Panc1 (cell line): ENCODE data around the gene CDC37L1. TPM values are rescaled to one million over a fixed set of nuclear protein-coding genes. Genes with fewer than 3 reads are reported as not detected.

Experiments used
- ATAC-seq: fragments of 200-7000 bp; cut with Tn5 transposase; 2 replicates; pipeline ENCODE4 v1.9.1; 2020; ENCODE audit warnings: mild to moderate bottlenecking, moderate library complexity
- BruUV-seq: library from RNA; stranded (reverse); fragments of 400-500 nt; replicated peaks from 2 replicates; lab custom pipeline; 2021; lab: Mats Ljungman, UMichigan
- CTCF ChIA-PET: fragments of 300-600 bp; sonication (Branson Sonifier 250); formaldehyde crosslinking; loops from one replicate; lab custom pipeline; 2022; ENCODE audit warnings: antibody characterized with exemption; lab: Charles Lee
- POLR2A ChIA-PET: fragments of 300-600 bp; sonication (Branson Sonifier 250); formaldehyde crosslinking; loops from one replicate; lab custom pipeline; 2022; ENCODE audit warnings: antibody characterized with exemption; lab: Charles Lee
- DNase-seq: peaks from one replicate; pipeline ENCODE4 v3.0.0-alpha.2; 2010; ENCODE audit warnings: low read depth, low spot score
- H3K27ac ChIP-seq: 2 replicates; pipeline ENCODE4 v1.5.1; 2011; ENCODE audit warnings: mild to moderate bottlenecking, low read length, inconsistent platforms
- H3K27me3 ChIP-seq: fragments of 200-500 bp; sonication (Bioruptor generic); 2 replicates; pipeline ENCODE4 v1.6.0; 2014; ENCODE audit warnings: low read length, inconsistent platforms; ENCODE audit not compliant: control insufficient read depth, insufficient read depth
- H3K36me3 ChIP-seq: fragments of 200-500 bp; sonication (Bioruptor generic); 2 replicates; pipeline ENCODE4 v1.5.1; 2014; ENCODE audit warnings: inconsistent platforms, mild to moderate bottlenecking, low read length, moderate library complexity; ENCODE audit not compliant: control insufficient read depth, insufficient read depth
- H3K4me1 ChIP-seq: 2 replicates; pipeline ENCODE4 v1.5.1; 2011; ENCODE audit warnings: inconsistent platforms, mild to moderate bottlenecking, low read length, moderate library complexity; ENCODE audit not compliant: control insufficient read depth, insufficient read depth
- H3K4me3 ChIP-seq, 2 experiments: 2 replicates each; pipeline ENCODE4 v1.5.1; 2011 to 2012; ENCODE audit warnings: low read depth in 2 of 2, low read length in 2 of 2, mild to moderate bottlenecking in 2 of 2, inconsistent platforms in 1 of 2, moderate library complexity in 1 of 2
- H3K9me3 ChIP-seq: fragments of 200-500 bp; sonication (Bioruptor generic); 2 replicates; pipeline ENCODE4 v1.5.1; 2014; ENCODE audit warnings: low read depth, mild to moderate bottlenecking, inconsistent platforms, low read length, moderate library complexity; ENCODE audit not compliant: control insufficient read depth, insufficient read depth
- CTCF ChIP-seq: fragments of 450-650 bp; IDR thresholded peaks from 2 replicates; pipeline ENCODE4 v1.5.1; 2017; ENCODE audit warnings: mild to moderate bottlenecking
- POLR2AphosphoS5 ChIP-seq: IDR thresholded peaks from 2 replicates; pipeline ENCODE4 v1.6.1; 2012; ENCODE audit warnings: mild to moderate bottlenecking, low read depth, low read length, moderate library complexity
- REST ChIP-seq, 2 experiments: IDR thresholded peaks; 2 replicates each; pipeline ENCODE4 v1.6.1; 2011 to 2012; ENCODE audit warnings: low read depth in 2 of 2, control low read depth in 1 of 2, low read length in 1 of 2, mild to moderate bottlenecking in 1 of 2, moderate library complexity in 1 of 2; ENCODE audit not compliant: insufficient read depth in 1 of 2
- SIN3A ChIP-seq: IDR thresholded peaks from 2 replicates; pipeline ENCODE4 v1.6.1; 2012; ENCODE audit warnings: low read depth, mild to moderate bottlenecking, low read length, moderate library complexity, borderline replicate concordance; ENCODE audit not compliant: insufficient read depth
- TCF7L2 ChIP-seq: IDR thresholded peaks from 2 replicates; pipeline ENCODE4 v1.6.1; 2011; ENCODE audit warnings: mild to moderate bottlenecking, low read depth, low read length, inconsistent platforms
- in situ Hi-C: cut with HindIII; loops from 2 replicates; pipeline ENCODE4 v1.10.0; 2016; ENCODE audit warnings: low sequenced_read_pairs, low pct_unique_long_range_greater_than_20kb
- intact Hi-C: fragments of 100-400 bp; cut with micrococcal nuclease; formaldehyde crosslinking; loops from one replicate; pipeline ENCODE4 v1.10.0; 2022; ENCODE audit not compliant: unreplicated experiment
- total RNA-seq: library from RNA; stranded (reverse); gene quantifications from one replicate; pipeline ENCODE4 v1.2.1, GENCODE V29; 2021; ENCODE audit not compliant: unreplicated experiment

CDC37L1 gene
- total RNA-seq, 1 experiment from 2014 or later, result 3.0 TPM

DNA sequence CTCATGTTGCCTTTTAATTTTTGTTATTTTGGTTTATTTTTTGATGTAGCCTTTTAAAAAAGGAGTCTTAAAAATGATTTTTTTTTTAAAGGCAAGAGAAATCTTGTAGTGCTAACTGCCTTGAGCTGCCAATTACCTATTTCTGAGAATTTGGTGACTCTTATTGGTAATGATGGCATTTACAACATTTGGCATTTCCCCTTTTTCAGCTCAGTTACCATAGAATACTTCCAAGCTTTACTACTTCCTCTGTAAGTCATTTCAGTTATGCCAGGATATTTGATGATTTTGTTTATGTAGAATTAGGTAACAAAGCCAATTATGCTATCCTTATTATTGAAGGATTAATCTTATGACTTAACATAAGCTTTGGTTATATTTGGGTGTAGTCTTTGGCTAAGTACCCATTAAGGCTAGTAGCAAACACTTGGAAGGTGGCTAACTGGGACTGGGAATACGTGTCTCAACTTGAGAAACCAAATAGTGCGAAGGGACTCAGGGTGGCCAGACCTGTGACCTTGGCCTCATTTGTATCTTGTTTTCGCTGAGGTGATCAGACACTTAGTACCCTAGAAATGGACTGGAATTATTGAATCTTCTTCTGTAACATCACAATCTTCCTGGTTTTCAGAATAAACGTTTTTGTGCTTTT lies 27.7 kb downstream of the CDC37L1 start:
- H3K9me3 ChIP-seq, result no peaks in the 10 kb centered on the region
- no peak for ATAC-seq
- H3K27me3 ChIP-seq, result no peaks in the 10 kb centered on the region
- BruUV-seq, result no TSS peak
- H3K27ac ChIP-seq, result no peak overlapping the region
- TF ChIP-seq CTCF (no peak), TCF7L2 (no peak), POLR2AphosphoS5 (no peak), SIN3A (no peak), REST (IDR thresholded peaks at IDR 0.05; ENCODE audit: insufficient read depth in 1 of 2, low read depth in 2 of 2, low read length in 1 of 2) (no peak)
- intact Hi-C loops, result no loop called here
- H3K36me3 ChIP-seq, result no peaks in the 10 kb centered on the region; the same call in 1 of the 2 replicates
- in situ Hi-C loops, result no loop called here
- H3K4me3 ChIP-seq, result no peak overlapping the region
- POLR2A ChIA-PET, result no interaction called here
- CTCF ChIA-PET, result no interaction called here
- H3K4me1 ChIP-seq, result no peaks in the 10 kb centered on the region
- DNase-seq, result no peak

GRCh38 chr9:4709380-4709779 lies 30.0 kb downstream of the CDC37L1 start:
- Histone ChIP-seq H3K36me3 (no peaks in the 10 kb centered on the region), H3K4me1 (no peaks in the 10 kb centered on the region), H3K4me3 (no peak overlapping the region), H3K27me3 (no peaks in the 10 kb centered on the region), H3K27ac (no peak overlapping the region), H3K9me3 (no peaks in the 10 kb centered on the region)
- intact Hi-C loops (no loop called here), in situ Hi-C loops (no loop called here)
- no TSS peak for BruUV-seq
- POLR2A ChIA-PET, result no interaction called here
- no peak for TF ChIP-seq CTCF
- no peak for TF ChIP-seq REST (IDR thresholded peaks at IDR 0.05; ENCODE audit: insufficient read depth in 1 of 2, low read depth in 2 of 2, low read length in 1 of 2)
- TF ChIP-seq POLR2AphosphoS5, result no peak
- TF ChIP-seq TCF7L2, result no peak
- no peak for TF ChIP-seq SIN3A
- CTCF ChIA-PET, result no interaction called here
- DNase-seq (no peak), ATAC-seq (no peak)
